LNCAP (cell line): ENCODE results near the gene BCAS1.

Source experiments
- CTCF ChIP-seq: fragments of 450-650 bp; IDR thresholded peaks from 2 replicates; pipeline ENCODE4 v1.5.1; 2017; ENCODE audit warnings: mild to moderate bottlenecking

The BCAS1 gene

GRCh38 chr20:53963635-53964034 lies 106.8 kb downstream of the BCAS1 start:
- no peak for TF ChIP-seq CTCF

GRCh38 chr20:53962388-53962787 lies 108.0 kb downstream of the BCAS1 start:
- TF ChIP-seq CTCF, result no peak

DNA sequence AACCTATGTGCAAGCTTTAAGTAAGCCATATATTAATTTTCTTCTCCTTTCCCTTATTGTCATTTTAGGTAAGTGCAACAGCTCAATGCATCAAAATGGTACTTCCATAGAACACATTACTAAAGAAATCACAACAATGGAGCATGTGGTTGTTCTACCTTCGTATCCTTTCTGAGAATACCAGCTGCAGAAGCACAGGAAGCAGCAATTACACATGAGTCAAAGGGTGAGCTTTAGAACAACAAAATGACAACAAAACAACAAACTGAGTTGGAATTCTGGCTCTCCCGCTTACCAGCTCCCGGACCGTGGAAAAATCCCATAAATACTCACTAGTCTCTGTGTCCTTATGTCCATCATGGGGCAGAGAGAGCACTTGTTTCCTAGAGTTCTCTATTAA lies 108.9 kb downstream of the BCAS1 start:
- no peak for TF ChIP-seq CTCF

GRCh38 chr20:53960579-53961272 lies 109.7 kb downstream of the BCAS1 start:
- no peak; the same call in 1 of the 2 replicates for TF ChIP-seq CTCF

DNA sequence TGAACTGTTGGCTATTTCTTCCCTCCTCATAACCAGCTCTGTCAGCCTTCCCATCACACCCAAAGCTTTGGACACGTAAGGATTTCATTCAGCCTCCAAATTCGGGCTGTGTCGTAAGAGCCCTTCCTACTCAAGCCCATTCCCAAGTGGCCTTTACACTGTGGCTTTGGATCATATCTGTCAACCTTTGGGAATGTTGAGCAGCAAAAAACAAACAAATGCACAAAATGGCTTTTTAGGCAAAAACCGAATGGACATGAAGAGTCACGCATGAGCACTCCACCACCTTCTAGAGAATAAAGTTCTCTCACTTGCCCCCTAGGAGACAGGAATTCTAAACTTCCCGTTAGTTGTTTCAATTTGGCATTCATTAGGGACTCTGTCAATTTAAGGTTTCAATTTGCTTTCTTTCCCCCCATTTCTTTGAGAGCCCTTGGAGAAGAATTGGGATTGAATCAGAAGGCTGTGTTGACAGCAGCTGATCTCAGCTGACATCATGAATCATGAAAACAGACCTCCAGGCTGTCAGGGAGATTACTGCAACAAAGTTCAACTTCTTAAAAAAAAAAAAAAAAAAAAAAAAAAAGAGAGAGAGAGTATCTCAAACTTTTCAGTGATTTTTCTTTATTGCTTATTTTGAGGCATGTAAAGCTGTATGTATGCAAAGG lies 110.3 kb downstream of the BCAS1 start:
- no peak for TF ChIP-seq CTCF

- no peak for TF ChIP-seq CTCF
Observed at GRCh38 chr20:53958260-53958659, 112.1 kb downstream of the BCAS1 start.

GRCh38 chr20:53957451-53958172 lies 112.8 kb downstream of the BCAS1 start:
- TF ChIP-seq CTCF, result no peak; the same call in 1 of the 2 replicates
